Measurements from ENCODE around the gene DNMT3A.
"Not testable (repeated sequence)": the region's sequence is repeated elsewhere in the genome, so short reads cannot be mapped to it uniquely, and the experiment has no call there.

Gene DNMT3A

GRCh38 chr2:25280051-25280687, 61.6 kb downstream of the DNMT3A start:
- DNase-seq = no peak

- DNase-seq = no peak
These were observed 62.6 kb downstream of the DNMT3A start for GRCh38 chr2:25279091-25279651.

GRCh38 chr2:25276569-25277465, 64.9 kb downstream of the DNMT3A start:
- peak; percentile 72 to 83 for DNase-seq

- no peak for DNase-seq
These were observed 66.2 kb downstream of the DNMT3A start for GRCh38 chr2:25275575-25275965.

DNA sequence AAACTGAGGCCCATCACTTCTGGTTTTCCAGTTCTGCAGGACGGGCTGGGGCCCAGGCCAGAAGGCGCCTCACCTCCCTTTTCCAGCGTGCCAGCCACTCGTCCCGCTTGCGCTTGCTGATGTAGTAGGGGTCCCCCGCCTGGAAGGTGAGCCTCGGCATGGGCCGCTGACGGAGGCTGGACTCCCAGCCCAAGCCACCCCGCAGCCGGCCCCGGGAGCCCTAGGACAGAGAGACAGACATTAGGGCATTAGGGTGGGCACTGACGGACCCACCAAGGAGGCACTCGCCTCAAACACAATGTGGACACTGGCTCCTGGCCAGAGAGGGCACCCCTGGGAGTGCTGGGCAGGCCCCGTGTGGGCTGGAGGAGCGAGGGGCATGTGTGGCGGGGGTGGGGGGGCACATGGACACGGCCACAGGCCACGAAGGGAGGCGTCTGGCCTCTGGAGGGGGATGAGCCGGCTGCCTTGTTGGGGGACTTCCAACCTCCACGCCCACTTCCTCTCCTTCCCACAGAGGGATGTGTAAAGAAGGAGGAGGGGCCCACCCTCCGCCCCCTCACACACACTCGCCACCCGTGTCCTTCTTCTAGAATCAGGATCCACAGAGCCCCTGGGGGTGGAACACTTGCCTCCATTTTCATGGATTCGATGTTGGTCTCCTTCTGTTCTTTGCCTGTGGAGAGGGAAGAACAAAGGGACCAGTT, 66.7 kb downstream of the DNMT3A start:
- DNase-seq = no peak

DNA sequence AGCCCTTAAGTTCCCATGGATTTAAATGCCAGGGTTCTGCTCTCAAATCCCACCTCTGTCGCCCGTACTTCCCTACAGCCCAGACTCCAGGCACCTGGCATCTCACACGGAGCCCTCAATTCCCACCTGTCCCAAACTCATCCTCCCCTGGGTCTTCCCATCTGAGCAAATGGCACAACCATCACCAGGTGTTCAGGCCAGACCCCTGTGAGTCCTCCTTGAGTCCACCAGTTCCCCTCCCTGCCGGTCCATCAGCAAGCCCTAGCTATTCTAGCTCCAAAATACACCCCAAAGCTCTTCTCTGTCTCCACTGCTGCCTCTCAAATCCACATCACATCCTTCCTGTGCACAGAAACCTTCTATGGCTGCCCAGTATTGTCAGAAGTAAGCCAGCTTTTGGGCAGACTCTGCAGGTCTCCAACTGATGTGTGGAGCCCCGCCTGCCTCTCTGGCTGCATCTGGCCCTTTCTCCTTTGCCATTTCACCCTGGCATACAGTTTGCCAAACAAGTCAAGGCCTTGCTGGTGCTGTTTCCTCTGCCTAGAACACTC, 67.7 kb downstream of the DNMT3A start:
- DNase-seq = no peak

DNA sequence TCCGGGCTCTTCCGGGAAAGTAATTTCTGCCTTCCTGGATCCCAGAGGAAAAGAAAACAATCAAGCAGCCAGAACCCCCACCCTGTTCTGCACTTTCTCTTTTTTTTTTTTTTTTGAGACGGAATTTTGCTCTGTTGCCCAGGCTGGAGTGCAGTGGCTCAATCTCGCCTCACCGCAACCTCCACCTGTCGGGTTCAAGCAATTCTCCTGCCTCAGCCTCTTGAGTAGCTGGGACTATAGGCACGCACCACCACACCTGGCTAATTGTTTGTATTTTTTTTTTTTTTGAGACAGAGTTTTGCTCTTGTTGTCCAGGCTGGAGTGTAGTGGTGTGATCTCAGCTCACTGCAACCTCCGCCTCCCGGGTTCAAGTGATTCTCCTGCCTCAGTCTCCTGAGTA, 69.0 kb downstream of the DNMT3A start:
- not testable (repeated sequence) for DNase-seq

- DNase-seq = no peak
These were observed 71.7 kb downstream of the DNMT3A start for GRCh38 chr2:25270061-25270460.

DNA sequence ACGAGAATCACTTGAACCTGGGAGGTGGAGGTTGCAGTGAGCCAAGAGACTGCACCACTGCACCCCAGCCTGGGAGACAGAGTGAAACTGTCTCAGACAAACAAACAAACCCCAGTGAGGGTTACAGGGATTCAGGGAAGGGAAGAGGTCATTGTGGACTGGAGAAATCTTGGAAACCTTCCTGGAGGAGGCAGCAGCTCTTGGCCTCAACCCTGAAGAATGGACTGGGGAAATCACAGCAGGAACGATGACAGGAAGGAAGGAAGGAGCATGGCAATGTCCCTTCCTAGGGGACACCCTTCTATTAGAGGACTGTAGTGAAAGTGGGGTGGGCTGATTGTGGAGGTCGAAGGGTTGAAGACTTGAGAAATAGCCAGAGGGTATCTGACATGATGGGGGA, 72.5 kb downstream of the DNMT3A start:
- DNase-seq = no peak

DNA sequence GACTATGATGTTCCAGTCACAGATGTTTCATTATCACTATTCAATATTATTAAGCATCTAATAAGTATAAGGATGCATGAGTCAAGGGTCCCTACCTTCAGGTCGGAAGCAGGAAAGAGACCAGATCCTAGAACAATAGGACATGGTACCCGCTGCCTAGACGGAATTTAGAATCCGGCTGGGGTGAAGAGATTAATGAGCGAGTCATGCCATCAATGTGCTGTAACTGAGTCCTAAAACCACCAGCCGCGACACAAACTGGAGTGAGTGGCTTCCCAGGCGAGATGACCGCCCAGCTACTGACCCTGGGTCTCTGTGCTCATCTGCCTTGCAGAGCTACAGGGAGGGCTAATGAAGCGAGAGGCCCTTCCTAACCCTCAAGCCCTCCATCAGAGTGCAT, 73.6 kb downstream of the DNMT3A start:
- no peak for DNase-seq

DNA sequence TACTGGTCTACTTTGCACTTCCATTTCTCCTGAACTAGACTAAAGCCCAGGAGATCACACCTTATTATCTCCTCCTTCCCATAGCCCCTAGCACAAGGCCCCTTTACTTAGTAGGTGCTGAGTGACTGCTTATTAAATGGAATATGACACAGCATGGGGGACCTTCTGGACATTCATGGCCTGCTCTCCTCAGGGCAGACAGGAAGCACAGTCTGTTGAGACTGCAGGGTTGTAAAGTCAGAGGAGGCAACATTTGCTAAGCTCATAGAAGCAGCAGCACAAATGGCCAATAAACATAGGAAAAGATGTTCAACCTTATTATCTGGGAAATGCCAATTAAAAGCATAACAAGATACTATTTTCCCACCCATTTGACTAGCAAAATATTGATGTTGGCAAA, 75.3 kb downstream of the DNMT3A start:
- no peak for DNase-seq

- no peak for DNase-seq
These were observed 75.9 kb downstream of the DNMT3A start for GRCh38 chr2:25265802-25266201.

- no peak for DNase-seq
These were observed 76.7 kb downstream of the DNMT3A start for GRCh38 chr2:25265001-25265400.

- DNase-seq = no peak
These were observed 79.4 kb downstream of the DNMT3A start for GRCh38 chr2:25262288-25262687.

DNA sequence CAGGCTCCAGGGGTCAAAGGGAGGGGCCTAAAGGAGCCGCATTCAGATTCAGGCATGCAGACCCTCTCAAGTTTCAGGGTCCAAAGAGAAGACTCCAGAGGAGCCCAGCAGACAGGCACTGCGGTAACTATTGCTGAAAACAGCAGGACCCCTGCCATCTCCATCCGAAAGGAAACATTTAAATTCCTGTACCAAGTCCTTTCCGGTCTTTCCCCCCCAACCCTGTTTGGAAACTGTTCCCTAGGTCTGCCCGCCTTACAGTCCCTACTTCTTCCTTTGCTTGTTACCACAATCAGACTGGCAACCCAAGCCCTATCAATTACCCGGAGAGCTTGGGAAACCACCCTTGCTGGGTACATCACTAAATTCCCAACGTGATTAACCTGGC, 82.0 kb downstream of the DNMT3A start:
- DNase-seq = no peak

GRCh38 chr2:25258847-25259736, 82.6 kb downstream of the DNMT3A start:
- no peak for DNase-seq

- no peak for DNase-seq
These were observed 83.5 kb downstream of the DNMT3A start for GRCh38 chr2:25257931-25258846.

- no peak for DNase-seq
These were observed 84.6 kb downstream of the DNMT3A start for GRCh38 chr2:25257032-25257552.

GRCh38 chr2:25256488-25256875, 85.2 kb downstream of the DNMT3A start:
- DNase-seq = no peak

GRCh38 chr2:25255745-25256487, 85.8 kb downstream of the DNMT3A start:
- DNase-seq = no peak

All from stimulated activated CD4-positive, alpha-beta T cell treated with anti-CD3 and anti-CD28 coated beads, Interleukin-2, amount 100 ng/mL, for 48 hours (primary cell).